GM18861 (cell line): ENCODE data around the gene SLC12A6.
"Not testable (repeated sequence)": the region's sequence is repeated elsewhere in the genome, so short reads cannot be mapped to it uniquely, and the experiment has no call there.

Source experiments
- ATAC-seq: cut with Tn5 transposase; IDR thresholded peaks from one replicate; pipeline ENCODE4 v1.9.1; 2021; ENCODE audit not compliant: unreplicated experiment

SLC12A6 gene

GRCh38 chr15:34209421-34210282 is 127.9 kb downstream of the SLC12A6 start, which contains the start of gene KATNBL1:
KATNBL1 (minus strand) TSS chr15:34210096; CDS start chr15:34163676, 46,420 bp downstream.
- peak; percentile 89 for ATAC-seq

- ATAC-seq: no peak
These were observed 131.6 kb downstream of the SLC12A6 start for GRCh38 chr15:34206011-34206410.

GRCh38 chr15:34203936-34204335 is 133.6 kb downstream of the SLC12A6 start:
- ATAC-seq: no peak

DNA sequence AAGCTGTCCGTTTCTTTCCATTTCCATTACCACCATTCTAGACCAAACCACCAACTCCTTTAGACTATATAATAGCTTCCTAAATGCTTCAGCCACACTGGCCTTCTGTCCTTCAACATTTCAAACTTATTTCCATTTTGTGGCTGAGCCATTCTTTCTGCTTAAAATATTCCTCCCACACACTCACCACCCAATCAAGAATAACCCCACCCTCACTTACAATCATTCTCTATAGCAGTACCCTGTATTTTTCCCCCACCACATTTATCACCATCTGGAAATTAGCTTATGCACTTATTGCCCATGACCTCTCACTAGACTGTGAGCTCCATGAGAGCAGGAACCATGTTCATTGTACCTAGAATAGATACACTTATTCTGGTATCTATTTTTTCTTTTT is 134.3 kb downstream of the SLC12A6 start:
- no peak for ATAC-seq

DNA sequence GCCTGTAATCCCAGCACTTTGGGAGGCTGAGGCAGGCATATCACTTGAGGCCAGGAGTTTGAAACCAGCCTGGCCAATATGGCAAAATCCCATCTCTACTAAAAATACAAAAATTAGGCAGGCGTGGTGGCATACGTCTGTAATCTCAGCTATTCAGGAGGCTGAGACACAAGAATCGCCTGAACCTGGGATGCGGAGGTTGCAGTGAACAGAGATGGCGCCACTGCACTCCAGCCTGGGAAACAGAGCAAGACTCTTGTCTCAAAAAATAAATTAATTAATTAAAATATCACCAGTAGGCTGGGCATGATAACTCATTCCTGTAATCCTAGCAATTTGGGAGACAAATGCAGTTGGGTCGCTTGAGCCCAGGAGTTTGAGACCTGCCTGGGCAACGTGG is 144.3 kb downstream of the SLC12A6 start:
- ATAC-seq: not testable (repeated sequence)

DNA sequence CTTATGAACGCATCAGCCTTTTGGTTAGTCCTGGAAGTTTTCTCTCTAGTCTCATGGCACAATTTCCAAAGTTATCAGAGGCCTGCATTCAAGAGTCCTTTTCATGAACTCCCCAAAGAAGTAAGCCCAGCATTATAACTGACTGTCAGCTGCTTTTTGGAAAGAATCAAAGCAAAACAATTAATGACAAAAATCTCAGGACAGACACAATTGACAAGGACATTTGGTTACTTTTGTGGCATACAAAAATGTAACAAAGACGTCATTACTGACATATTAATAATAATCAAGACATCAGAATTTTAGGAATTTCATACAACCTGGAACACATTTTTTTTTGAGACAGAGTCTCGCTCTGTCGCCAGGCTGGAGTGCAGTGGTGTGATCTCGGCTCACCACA is 148.9 kb downstream of the SLC12A6 start:
- no peak for ATAC-seq

- no peak for ATAC-seq
These were observed 151.9 kb downstream of the SLC12A6 start for GRCh38 chr15:34185666-34186065.

DNA sequence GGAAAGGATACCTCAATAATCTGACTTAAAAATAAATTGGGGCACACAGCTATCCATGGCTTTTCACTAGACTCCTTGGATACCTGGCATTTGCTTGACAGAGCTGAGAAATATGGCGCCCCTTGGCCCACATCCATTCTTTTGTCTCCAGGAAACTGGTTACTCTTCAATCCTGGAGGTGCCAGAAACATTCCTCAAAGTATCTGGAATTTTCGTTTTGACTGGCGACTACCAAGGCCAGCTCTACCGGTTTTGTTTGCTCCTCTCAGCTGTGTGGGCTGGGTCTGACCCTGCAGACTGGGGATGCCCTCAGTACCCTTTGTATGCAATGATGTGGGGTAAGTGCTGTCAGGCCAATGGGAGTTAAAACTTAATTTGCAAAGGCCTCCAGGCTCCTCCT is 154.6 kb downstream of the SLC12A6 start:
- no peak for ATAC-seq
